GM18517 (cell line): ENCODE measurements around the gene PEX11B.

Experiments used
- ATAC-seq: cut with Tn5 transposase; IDR thresholded peaks from one replicate; pipeline ENCODE4 v1.9.1; 2021; ENCODE audit warnings: mild to moderate bottlenecking, moderate library complexity; ENCODE audit not compliant: unreplicated experiment

Gene PEX11B

DNA sequence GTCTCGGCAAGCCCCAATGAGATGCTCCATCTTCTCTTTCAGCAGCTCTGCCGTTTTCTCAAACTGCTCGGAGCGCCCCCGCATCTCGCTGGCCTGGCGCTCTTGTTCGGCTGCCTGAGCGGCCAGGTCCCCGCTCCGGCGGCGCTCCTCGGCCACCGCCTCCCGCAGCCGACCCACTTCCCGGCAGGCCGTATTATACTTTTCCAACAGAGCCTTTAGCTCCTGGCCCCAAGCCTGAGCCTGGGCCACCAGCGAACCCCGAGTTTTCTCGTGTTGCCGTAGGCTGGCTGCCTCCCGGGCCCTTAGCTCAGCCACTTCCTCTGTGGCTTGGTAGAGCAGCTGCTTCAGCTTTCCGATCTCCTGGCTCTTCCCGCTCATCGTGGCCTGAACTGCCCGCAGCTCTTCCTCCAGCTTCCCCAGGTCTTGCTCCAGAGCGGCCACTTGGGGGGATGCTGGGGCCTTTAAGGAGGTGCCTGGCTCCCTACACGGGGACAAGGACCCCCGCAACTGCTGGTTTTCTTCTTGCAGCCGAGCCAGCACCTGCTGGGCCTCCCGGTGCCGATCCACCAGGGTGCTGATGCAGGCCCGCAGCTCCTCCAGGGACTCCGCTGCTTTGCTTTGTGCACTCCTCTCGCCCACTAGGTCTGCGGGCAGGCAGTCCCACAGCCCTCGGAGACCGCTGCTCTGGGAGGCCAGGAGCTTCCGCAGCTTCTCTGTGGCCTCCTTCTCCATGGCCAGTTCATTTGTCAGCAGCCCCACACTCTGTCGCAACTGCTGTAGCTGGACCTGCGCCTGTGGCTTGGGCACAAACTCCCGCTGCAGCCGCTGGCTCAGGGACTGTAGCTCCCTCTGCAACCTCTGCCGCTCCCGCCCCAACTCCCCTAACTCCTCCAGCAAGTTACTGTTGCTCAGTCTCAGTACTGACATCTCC is 46.3 kb downstream of the PEX11B start:
- ATAC-seq, result no peak

GRCh38 chr1:145868232-145868631 is 50.3 kb downstream of the PEX11B start:
- ATAC-seq, result no peak

DNA sequence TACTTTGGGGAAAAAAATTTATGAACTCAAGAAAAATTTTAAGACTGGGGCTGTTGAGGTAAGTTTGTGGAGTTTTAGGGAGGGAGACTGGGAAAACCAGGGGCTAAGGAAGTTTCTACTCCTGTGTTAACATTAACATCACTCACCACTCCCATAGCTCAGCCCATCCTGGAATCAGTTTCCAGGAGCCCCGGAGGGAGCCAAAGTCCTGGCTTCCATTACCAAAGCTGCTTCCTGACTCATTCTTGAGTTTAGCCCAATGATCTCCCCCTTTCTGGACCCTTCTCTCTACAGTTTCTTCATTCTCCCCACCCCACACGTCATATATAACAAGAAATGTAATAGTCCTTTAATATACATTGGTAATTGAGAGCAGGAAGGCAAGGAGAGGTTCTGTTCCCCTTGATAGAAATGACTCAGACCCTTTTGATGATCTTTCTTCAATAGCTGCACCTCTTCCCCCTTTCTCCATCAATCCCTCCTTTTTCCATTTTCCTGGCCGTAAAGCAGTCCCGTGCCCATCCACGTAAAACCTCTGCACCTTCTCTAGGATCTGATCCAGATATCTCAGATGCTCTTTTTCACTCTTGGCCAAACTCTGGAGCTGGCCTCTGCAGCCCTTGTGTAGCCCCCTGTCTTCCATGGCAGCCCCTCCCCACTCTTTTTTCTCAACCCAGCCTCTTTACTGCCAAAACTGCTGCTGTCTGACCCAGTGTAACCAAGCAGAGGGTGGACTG is 55.1 kb downstream of the PEX11B start:
- no peak for ATAC-seq
